NCI-H1694 treated with DMSO at 0.1 percent for 48 hours (cell line): ENCODE results near the gene ABCA5.

Source experiments
- DNase-seq: peaks from one replicate; lab custom pipeline; 2025; lab: John Stamatoyannopoulos, UW

The ABCA5 gene, protein sequence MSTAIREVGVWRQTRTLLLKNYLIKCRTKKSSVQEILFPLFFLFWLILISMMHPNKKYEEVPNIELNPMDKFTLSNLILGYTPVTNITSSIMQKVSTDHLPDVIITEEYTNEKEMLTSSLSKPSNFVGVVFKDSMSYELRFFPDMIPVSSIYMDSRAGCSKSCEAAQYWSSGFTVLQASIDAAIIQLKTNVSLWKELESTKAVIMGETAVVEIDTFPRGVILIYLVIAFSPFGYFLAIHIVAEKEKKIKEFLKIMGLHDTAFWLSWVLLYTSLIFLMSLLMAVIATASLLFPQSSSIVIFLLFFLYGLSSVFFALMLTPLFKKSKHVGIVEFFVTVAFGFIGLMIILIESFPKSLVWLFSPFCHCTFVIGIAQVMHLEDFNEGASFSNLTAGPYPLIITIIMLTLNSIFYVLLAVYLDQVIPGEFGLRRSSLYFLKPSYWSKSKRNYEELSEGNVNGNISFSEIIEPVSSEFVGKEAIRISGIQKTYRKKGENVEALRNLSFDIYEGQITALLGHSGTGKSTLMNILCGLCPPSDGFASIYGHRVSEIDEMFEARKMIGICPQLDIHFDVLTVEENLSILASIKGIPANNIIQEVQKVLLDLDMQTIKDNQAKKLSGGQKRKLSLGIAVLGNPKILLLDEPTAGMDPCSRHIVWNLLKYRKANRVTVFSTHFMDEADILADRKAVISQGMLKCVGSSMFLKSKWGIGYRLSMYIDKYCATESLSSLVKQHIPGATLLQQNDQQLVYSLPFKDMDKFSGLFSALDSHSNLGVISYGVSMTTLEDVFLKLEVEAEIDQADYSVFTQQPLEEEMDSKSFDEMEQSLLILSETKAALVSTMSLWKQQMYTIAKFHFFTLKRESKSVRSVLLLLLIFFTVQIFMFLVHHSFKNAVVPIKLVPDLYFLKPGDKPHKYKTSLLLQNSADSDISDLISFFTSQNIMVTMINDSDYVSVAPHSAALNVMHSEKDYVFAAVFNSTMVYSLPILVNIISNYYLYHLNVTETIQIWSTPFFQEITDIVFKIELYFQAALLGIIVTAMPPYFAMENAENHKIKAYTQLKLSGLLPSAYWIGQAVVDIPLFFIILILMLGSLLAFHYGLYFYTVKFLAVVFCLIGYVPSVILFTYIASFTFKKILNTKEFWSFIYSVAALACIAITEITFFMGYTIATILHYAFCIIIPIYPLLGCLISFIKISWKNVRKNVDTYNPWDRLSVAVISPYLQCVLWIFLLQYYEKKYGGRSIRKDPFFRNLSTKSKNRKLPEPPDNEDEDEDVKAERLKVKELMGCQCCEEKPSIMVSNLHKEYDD (N-terminal part only)

GRCh38 chr17:69327060-69327831 lies at the start of gene ABCA5:
ABCA5 (minus strand) TSS chr17:69327133; CDS start chr17:69314415, 12,718 bp downstream.
- DNase-seq: peak; percentile 92

GRCh38 chr17:69375229-69375628 lies 48.3 kb upstream of the ABCA5 start:
- no peak for DNase-seq

- no peak for DNase-seq
These were observed 46.1 kb upstream of the ABCA5 start for GRCh38 chr17:69373069-69373468.

- DNase-seq: no peak
These were observed 40.4 kb upstream of the ABCA5 start for GRCh38 chr17:69367298-69367697.

- DNase-seq: no peak
These were observed 36.7 kb upstream of the ABCA5 start for GRCh38 chr17:69363488-69364210.

DNA sequence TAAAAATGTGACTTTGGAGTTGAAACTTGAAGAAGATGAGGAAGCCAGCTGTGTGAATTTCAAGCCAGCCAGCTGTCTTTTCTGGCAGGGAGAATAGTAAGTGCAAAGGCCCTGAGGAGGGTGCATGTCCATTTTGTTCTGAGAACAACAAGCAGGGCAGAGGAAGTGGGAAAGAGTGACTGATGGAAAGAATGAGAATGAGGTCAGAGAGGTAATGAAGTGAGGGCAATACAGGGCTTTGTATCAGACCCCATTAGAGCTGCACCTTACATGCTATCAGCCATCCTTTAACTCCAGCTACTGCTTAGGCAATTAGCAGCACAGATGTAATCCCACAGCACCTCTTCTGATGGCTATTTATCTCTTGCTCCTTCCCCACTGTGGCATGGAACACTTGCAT lies 34.2 kb upstream of the ABCA5 start:
- DNase-seq: no peak

DNA sequence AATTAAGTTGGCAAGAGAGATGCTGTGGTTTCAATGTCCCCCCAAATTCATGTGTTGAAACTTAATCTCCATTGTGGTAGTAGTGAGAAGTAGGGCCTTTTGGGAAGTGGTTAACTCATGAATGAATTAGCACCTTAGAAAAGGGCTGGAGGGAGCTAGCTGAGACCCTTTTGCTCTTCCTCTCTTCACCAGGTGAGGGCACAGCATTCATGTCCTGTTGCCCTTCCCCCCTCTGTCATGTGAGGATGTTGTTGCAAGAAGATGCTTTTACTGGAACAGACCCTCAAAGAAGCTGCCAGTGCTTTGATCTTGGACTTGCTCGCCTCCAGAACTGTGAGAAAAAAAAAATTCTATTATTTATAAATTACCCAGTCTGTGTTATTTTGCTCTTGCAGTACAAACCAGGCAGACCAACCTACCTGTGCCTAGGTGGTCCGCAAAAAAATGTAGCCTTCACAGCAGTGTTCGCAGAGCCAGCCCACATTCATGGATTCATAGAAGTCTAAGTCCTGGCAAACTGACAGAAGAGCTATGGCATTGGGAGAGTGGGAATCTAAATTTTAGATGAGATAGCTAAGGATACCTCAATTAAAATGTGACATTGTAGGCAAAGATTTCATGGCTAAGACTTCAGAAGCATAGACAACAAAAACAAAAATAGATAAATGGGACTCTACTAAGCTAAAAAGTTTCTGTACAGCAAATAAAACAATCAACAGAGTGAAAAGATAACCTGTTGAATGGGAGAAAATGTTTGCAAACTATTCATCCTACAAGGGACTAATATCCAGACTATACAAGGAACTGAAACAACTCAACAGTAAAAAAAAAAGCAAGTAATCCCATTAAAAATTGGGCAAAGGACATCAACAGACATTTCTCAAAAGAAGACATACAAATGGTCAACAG lies 32.0 kb upstream of the ABCA5 start:
- DNase-seq: peak; percentile 14

DNA sequence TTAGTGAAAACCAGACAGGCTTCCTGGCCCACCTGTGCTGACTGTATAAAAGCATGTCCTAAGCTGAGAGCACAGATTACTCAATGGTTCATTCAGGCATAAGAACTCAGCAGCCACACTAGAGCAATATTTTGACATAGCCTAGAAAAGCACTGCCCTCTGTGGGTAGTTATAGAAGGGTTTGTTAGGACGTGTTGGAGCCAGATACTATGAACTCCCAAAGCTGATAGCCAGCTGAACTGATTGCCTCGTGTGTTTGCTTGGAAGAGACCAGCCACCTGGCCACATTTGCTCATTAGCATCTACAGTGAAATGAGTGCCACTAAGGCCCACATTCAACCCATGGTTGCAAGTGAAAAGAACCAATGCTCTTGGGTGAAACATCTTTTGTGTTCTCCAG lies 30.8 kb upstream of the ABCA5 start:
- DNase-seq: peak; percentile 13

DNA sequence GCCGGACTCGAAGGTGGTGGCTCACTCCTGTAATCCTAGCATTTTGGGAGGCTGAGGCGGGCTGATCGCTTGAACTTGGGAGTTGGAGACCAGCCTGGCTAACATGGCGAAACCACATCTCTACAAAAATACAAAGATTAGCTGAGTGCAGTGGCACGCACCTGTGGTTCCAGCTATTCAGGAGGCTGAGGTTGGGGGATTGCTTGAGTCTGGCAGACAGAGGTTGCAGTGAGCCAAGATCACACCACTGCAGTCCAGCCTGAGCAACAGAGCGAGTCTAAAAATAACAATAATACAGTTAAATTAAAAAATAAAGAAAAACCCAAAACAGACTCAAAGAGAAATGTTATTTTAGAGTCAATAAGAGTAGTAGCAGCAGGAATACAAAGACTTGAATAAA lies 29.7 kb upstream of the ABCA5 start:
- DNase-seq: no peak

GRCh38 chr17:69350911-69351310 lies 24.0 kb upstream of the ABCA5 start:
- no peak for DNase-seq

DNA sequence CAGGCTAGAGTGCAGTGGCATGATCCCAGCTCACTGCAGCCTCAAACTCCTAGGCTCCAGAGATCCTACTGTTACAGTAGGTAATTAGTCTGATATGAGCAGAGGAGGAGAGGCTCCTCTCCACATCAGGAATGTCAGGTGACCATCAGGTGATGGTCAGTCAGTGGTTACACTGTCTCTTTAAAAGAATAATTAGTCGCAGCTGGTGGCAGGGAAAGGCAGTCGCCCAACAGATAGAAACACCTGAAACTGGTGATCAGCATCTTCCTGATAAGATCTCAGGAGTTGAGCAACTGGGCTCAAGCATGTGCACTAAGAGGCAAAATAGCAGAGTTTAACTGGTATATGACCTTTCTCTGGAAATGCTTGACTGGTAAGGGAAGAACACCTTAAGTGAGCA lies 21.5 kb upstream of the ABCA5 start:
- DNase-seq: no peak

DNA sequence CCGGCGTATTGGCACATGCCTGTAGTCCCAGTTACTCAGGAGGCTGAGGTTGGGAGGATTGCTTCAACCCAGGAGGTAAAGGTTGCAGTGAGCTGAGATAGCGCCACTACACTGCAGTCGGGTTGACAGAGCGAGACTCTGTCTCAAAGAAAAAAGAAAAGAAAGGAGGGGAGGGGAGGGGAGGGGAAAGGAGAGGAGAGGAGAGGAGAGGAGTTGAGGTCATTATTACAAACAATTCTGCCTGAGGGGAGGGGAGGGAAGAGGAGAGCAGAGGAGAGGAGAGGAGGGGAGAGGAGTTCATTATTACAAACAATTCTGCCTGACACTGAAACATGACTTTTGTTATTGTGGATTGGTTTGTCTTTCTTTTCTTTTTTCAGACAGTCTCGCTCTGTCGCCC lies 19.8 kb upstream of the ABCA5 start:
- no peak for DNase-seq

- no peak for DNase-seq
These were observed 18.0 kb upstream of the ABCA5 start for GRCh38 chr17:69344939-69345338.

DNA sequence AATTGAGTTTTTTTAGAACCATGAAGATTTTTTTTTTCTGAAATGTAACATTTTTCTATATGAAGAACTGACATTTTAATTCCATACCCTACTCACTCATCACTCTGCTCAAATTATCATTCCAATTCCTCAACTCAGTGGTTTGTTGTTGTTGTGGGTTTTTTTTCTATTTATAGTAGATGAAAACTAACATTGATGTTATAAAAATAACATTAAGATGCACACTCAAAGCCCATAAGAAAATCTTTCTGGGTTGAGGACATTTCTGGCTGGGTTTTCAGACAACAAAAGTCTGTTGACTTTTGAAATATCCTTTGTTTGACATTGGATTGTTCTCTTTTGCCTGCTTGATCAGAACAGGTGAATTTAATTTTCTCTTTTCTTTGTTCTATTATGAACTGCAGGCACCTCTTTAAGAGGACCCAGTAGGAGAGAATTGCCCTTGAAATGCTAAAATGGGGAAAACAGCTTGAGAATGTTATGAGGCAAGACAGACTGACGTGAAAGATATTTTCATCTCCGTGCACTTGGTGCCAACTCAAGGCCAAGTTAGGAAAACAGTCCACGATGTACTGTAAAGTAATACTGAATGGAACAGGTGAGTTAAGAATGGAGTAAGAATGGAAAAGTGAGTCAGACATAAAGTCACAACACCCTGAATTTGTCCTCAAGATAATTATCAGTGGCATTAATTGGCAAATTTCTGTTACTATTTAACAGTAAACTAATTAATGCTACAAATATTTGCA lies 16.1 kb upstream of the ABCA5 start:
- DNase-seq: no peak

- DNase-seq: no peak
These were observed 13.0 kb upstream of the ABCA5 start for GRCh38 chr17:69339937-69340336.

GRCh38 chr17:69336996-69337395 lies 10.1 kb upstream of the ABCA5 start:
- no peak for DNase-seq

GRCh38 chr17:69336580-69336979 lies 9.6 kb upstream of the ABCA5 start:
- no peak for DNase-seq

- DNase-seq: peak; percentile 24
These were observed 8.1 kb upstream of the ABCA5 start for GRCh38 chr17:69335058-69335457.

DNA sequence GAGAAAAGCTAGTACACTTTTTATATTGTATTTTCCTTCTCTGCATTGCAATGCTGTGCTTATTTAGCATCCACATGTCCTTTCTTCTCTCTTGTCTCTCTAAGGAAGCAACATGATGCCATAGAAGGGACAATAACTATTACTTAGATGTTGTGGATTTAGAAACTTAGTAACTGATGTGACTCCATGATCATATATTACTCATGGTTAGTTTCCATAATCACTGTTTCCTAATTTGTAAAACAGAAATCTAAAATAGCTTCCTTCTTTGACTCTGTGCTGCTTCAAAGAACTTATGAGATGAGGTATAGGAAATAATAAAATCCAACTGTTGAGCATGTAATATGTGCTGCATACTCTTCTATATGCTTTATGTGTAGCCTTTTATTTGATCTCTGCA lies 6.6 kb upstream of the ABCA5 start:
- no peak for DNase-seq
